Mammary epithelial cell (primary cell): Measurements from ENCODE around the gene TACC2.

ENCODE experiments used
- CTCF ChIP-seq, 2 donors: IDR thresholded peaks in 1 of 2; conservative IDR thresholded peaks in 1 of 2; 2 replicates each; pipeline ENCODE4 v1.5.1; 2011 to 2012; ENCODE audit warnings: inconsistent platforms in 2 of 2, low read length in 2 of 2, mild to moderate bottlenecking in 2 of 2, control low read depth in 1 of 2, low read depth in 1 of 2; ENCODE audit not compliant: insufficient read depth in 1 of 2; ENCODE audit errors: extremely low read depth in 1 of 2
- EZH2 ChIP-seq: IDR thresholded peaks from 2 replicates; pipeline ENCODE4 v1.6.1; 2012; ENCODE audit warnings: low read length, inconsistent platforms, borderline replicate concordance

- TF ChIP-seq CTCF (conservative IDR thresholded peaks at IDR 0.05 in 1 of 2, IDR thresholded peaks at IDR 0.05 in 1 of 2; ENCODE audit: extremely low read depth in 1 of 2, insufficient read depth in 1 of 2, low read depth in 1 of 2, low read length in 2 of 2), result no peak
- TF ChIP-seq EZH2, result no peak
Measured at GRCh38 chr10:122093076-122093475, 104.1 kb downstream of the TACC2 start.
